ENCODE data around the gene SEL1L.

DNA sequence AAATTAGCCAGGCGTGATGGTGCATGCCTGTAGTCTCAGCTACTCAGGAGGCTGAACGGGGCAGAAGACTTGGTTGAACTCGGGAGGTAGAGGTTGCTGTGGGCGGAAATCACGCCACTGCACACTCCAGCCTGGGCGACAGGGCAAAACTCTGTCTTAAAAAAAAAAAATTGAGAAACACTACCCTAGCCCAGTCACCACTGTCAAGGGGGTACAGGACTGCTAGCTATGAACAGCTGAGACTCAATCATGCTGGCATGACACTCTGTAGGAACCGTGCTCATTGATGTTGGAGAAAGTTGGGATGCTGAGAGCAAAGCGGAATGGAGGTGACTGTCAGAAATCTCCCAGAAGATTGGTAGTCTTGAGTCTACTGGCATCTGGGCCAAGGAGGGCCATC, 75.3 kb downstream of the SEL1L start:
- TF ChIP-seq CTCF (IDR thresholded peaks at IDR 0.05; ENCODE audit: low read length) (no peak), EZH2 (IDR thresholded peaks at IDR 0.05; ENCODE audit: borderline replicate concordance, low read length) (no peak)

Measured in OCI-LY1 (cell line).